Suprapubic skin (tissue), 4 donors: Measurements from ENCODE around the gene FBXL3. TPM values are rescaled to one million over a fixed set of nuclear protein-coding genes. Genes with fewer than 3 reads are reported as not detected.
A peak's percentile ranks its signal among the peaks of the same experiment; 100 is the strongest.

Experiments used
- DNase-seq, 2 donors: peaks; one replicate each; pipeline ENCODE4 v3.0.0-alpha.2; 2019; ENCODE audit warnings: low spot score in 2 of 2
- H3K27ac ChIP-seq: fragments of 200-600 bp; sonication (generic); one replicate; pipeline ENCODE4 v1.5.1; 2019
- H3K27me3 ChIP-seq: fragments of 200-600 bp; sonication (generic); one replicate; pipeline ENCODE4 v1.5.1; 2019
- H3K36me3 ChIP-seq: fragments of 200-600 bp; sonication (generic); one replicate; pipeline ENCODE4 v1.5.1; 2019
- H3K4me1 ChIP-seq: fragments of 200-600 bp; sonication (generic); one replicate; pipeline ENCODE4 v1.5.1; 2019
- H3K4me3 ChIP-seq: fragments of 200-600 bp; sonication (generic); one replicate; pipeline ENCODE4 v1.5.1; 2019; ENCODE audit warnings: mild to moderate bottlenecking
- H3K9me3 ChIP-seq: fragments of 200-600 bp; sonication (generic); one replicate; pipeline ENCODE4 v1.5.1; 2019
- EP300 ChIP-seq: sonication (generic); formaldehyde crosslinking; IDR thresholded peaks from one replicate; pipeline ENCODE4 v1.6.1; 2017; ENCODE audit warnings: antibody characterized with exemption
- POLR2A ChIP-seq, 2 donors: fragments of 450-650 bp; IDR thresholded peaks; one replicate each; pipeline ENCODE4 v1.6.1; 2017; ENCODE audit warnings: antibody characterized with exemption in 2 of 2, mild to moderate bottlenecking in 2 of 2, moderate library complexity in 2 of 2
- POLR2AphosphoS5 ChIP-seq, 3 donors: sonication (generic); formaldehyde crosslinking; IDR thresholded peaks; one replicate each; pipeline ENCODE4 v1.6.1; 2017; ENCODE audit warnings: antibody characterized with exemption in 3 of 3
- WGBS: methylation state at CpG from one replicate; pipeline ENCODE4 v1.1.5; 2018; 5-methylcytosine and 5-hydroxymethylcytosine counted together
- total RNA-seq, 4 donors: library from RNA; depleted of rRNA; stranded (reverse); fragments of >200 nt; gene quantifications; one replicate each; pipeline ENCODE4 v1.1.0, GENCODE V29; 2016
- TF ChIP-seq, protein P1 (sequence below), 2 donors: fragments of 200-600 bp in 1 of 2; fragments of 450-650 bp in 1 of 2; sonication (generic) in 1 of 2; IDR thresholded peaks; one replicate each; pipeline ENCODE4 v1.5.1; 2016 to 2019; ENCODE audit warnings: antibody characterized with exemption in 2 of 2, mild to moderate bottlenecking in 1 of 2, moderate library complexity in 1 of 2

Gene FBXL3
- total RNA-seq, 4 donors from 2014 or later, result 59.1 to 86.2 (median 69.1) TPM

- no peaks in the 10 kb centered on the region for H3K36me3 ChIP-seq
- peak overlapping the region; percentile 96 for H3K4me3 ChIP-seq
- H3K9me3 ChIP-seq, result no peaks in the 10 kb centered on the region
- peak overlapping the region; percentile 100 for H3K27ac ChIP-seq
- no peaks in the 10 kb centered on the region for H3K27me3 ChIP-seq
- TF ChIP-seq EP300, result no peak
- TF ChIP-seq POLR2AphosphoS5 (IDR thresholded peaks at IDR 0.05), result no peak
- TF ChIP-seq POLR2A (IDR thresholded peaks at IDR 0.05), result no peak
- TF ChIP-seq, protein P1, sequence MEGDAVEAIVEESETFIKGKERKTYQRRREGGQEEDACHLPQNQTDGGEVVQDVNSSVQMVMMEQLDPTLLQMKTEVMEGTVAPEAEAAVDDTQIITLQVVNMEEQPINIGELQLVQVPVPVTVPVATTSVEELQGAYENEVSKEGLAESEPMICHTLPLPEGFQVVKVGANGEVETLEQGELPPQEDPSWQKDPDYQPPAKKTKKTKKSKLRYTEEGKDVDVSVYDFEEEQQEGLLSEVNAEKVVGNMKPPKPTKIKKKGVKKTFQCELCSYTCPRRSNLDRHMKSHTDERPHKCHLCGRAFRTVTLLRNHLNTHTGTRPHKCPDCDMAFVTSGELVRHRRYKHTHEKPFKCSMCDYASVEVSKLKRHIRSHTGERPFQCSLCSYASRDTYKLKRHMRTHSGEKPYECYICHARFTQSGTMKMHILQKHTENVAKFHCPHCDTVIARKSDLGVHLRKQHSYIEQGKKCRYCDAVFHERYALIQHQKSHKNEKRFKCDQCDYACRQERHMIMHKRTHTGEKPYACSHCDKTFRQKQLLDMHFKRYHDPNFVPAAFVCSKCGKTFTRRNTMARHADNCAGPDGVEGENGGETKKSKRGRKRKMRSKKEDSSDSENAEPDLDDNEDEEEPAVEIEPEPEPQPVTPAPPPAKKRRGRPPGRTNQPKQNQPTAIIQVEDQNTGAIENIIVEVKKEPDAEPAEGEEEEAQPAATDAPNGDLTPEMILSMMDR (IDR thresholded peaks at IDR 0.05), result no peak
- no peak for DNase-seq
- H3K4me1 ChIP-seq, result peaks cover 28% of the 10 kb centered on the region
- 54% methylated on average over 5 of the region's 5 CpGs for WGBS
Measured at GRCh38 chr13:77028202-77028601, 1.2 kb upstream of the FBXL3 start.

DNA sequence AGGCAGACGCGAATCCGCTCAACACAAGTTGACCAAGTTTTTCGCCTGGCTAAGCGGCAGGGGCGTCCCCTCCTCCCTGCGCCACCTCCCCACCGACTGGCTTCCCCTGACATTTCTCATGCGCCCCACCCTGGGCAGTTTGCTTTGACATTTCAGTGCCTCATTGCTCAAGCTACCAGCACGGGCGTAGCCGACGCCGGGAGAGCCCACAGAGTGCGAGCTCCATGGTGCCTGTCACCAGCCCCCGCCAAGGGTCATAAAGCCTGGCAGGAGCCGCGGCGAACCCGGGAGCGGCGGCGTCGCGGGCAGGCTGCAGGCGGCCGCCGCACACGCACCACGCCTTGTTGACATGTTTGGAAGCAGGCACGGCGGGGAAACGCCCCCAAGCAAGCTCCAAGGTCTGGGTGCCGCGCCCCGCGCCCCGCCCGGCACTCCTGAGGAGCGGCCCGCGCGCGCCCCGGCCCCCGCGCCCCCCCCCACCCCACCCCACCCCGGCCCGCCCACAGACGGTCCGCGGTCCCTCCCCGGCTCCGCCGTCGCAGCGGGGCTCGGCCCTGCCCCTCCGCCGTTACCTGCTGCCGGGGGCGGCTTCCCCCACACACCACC is 601 bp downstream of the FBXL3 start:
- H3K36me3 ChIP-seq, result no peaks in the 10 kb centered on the region
- TF ChIP-seq POLR2A (IDR thresholded peaks at IDR 0.05) (peak in 1 of 2 donors; percentile 37), EP300 (no peak), POLR2AphosphoS5 (IDR thresholded peaks at IDR 0.05) (peak in 2 of 3 donors; percentile 54 to 87)
- TF ChIP-seq, protein P1 (IDR thresholded peaks at IDR 0.05), result peak in 1 of 2 donors; percentile 4
- H3K27me3 ChIP-seq, result no peaks in the 10 kb centered on the region
- H3K4me1 ChIP-seq, result peaks cover 46% of the 10 kb centered on the region
- H3K27ac ChIP-seq, result peak overlapping the region; percentile 100
- peak; percentile 92 to 95 for DNase-seq
- no peaks in the 10 kb centered on the region for H3K9me3 ChIP-seq
- WGBS, result 3% methylated on average over 11 of the region's 62 CpGs
- H3K4me3 ChIP-seq, result peak overlapping the region; percentile 96

GRCh38 chr13:77022341-77022740 is 4.6 kb downstream of the FBXL3 start:
- no peak for TF ChIP-seq POLR2AphosphoS5 (IDR thresholded peaks at IDR 0.05)
- TF ChIP-seq POLR2A (IDR thresholded peaks at IDR 0.05), result no peak
- no peak for TF ChIP-seq EP300
- TF ChIP-seq, protein P1 (IDR thresholded peaks at IDR 0.05), result no peak
- Histone ChIP-seq H3K9me3 (no peaks in the 10 kb centered on the region), H3K4me3 (peak overlapping the region; percentile 96), H3K4me1 (peaks cover 67% of the 10 kb centered on the region), H3K36me3 (peaks cover 5% of the 10 kb centered on the region), H3K27me3 (no peaks in the 10 kb centered on the region), H3K27ac (no peak overlapping the region)
- 41% methylated on average over 3 of the region's 3 CpGs for WGBS
- no peak for DNase-seq

DNA sequence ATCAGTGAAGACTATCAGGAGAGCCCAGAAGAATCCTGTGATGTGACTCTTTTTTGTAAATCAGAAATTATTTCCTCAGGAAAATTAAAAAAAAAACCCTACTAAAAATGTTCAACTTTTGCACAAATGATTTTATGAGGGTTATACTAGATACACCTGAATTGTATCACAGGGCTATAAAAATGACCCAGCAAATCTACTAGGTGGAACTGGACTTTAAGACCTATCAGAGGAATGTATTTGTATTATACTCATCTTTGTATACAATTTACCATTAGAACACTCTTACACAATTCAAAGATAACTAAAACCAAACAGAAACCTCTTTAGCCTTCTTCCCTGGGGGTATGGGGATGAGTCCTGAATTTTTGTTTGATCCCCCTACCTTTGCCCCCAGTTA is 7.2 kb downstream of the FBXL3 start:
- Histone ChIP-seq H3K27me3 (no peaks in the 10 kb centered on the region), H3K4me3 (no peak overlapping the region), H3K4me1 (peaks cover 82% of the 10 kb centered on the region), H3K27ac (no peak overlapping the region), H3K9me3 (no peaks in the 10 kb centered on the region), H3K36me3 (peaks cover 26% of the 10 kb centered on the region)
- no peak for DNase-seq
- TF ChIP-seq POLR2AphosphoS5 (IDR thresholded peaks at IDR 0.05) (no peak), POLR2A (IDR thresholded peaks at IDR 0.05) (no peak), EP300 (no peak)
- TF ChIP-seq, protein P1 (IDR thresholded peaks at IDR 0.05), result no peak

DNA sequence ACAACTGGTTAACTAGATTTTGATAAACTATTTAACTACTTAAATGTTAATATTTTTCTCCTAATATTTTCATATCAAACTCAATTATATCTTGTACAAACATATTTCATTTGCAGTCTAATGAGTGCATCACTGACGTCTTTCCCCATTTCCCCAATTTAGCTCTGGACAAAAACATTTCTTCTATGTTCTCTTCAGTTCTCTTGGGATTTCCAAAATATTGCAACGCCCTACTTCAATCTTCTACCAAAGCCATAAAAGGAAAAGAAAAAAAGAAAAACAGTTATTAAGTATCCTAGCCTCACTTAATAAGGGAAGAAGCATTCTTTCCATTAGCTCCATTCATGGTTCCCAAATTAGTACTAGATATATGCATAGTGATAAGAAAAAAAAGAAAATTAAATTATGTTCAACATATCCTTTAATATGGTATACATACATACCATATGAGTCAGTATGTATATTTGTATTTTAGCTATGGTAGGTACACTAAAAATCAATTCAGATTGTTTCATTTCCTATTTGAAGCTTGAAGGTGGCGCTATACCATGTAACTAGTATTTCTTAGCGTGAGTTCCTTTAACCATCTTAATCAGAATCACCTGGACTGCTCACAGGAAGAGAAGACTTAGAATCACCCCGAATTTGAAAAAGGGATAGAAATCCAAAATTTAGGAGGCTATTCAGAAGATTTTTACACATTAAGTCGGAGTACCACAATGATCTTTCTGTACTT is 9.9 kb downstream of the FBXL3 start:
- H3K27me3 ChIP-seq, result no peaks in the 10 kb centered on the region
- no peak for DNase-seq
- H3K36me3 ChIP-seq, result peaks cover 53% of the 10 kb centered on the region
- 80% methylated on average over 6 of the region's 6 CpGs for WGBS
- peak overlapping the region; percentile 73 for H3K27ac ChIP-seq
- H3K4me3 ChIP-seq, result no peak overlapping the region
- no peaks in the 10 kb centered on the region for H3K9me3 ChIP-seq
- TF ChIP-seq EP300, result no peak
- no peak for TF ChIP-seq POLR2AphosphoS5 (IDR thresholded peaks at IDR 0.05)
- no peak for TF ChIP-seq POLR2A (IDR thresholded peaks at IDR 0.05)
- TF ChIP-seq, protein P1 (IDR thresholded peaks at IDR 0.05), result no peak
- peaks cover 57% of the 10 kb centered on the region for H3K4me1 ChIP-seq
